ENCODE measurements around the gene C1QTNF9B.

The C1QTNF9B gene

GRCh38 chr13:23856008-23856750 is 41.1 kb downstream of the C1QTNF9B start:
- DNase-seq = no peak

DNA sequence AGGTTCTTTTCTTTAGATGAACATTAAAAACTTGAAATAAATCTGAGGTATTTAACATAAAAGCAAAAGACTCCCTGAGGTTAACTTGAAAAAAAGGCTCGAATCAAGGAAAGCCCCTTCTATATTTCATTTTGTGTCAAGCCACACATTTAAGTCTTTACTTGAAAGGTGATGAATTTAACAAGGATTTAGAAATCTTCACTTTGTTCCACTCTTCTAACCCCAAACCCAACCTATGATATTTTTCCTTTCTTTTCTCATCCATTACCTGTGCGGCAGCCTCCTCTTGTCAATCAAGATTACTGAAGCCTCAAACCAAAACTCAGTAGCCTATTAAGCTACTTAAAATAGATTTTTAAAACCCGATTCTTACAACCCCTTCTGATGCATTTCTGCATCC is 41.9 kb downstream of the C1QTNF9B start:
- no peak for DNase-seq

DNA sequence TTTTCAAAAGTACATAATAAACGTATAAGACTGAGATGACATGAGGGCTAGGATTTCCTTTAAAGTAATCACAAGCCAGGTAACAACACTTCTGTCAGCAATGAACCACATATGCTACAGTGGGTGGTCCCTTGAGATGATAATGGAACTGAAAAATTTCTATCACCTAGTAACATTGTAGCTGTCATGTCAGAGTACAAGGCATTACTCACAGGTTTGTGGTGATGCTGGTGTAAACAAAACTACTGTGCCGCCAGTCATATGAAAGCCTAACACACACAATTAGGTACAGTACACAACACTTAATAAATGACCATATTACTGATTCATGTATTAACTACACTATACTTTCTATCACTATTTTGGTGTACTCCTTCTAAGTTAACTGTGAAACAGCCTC is 45.0 kb downstream of the C1QTNF9B start:
- DNase-seq = no peak

GRCh38 chr13:23851106-23851505 is 46.2 kb downstream of the C1QTNF9B start:
- DNase-seq = no peak

- DNase-seq = no peak
Measured at GRCh38 chr13:23850134-23850533, 47.2 kb downstream of the C1QTNF9B start.

DNA sequence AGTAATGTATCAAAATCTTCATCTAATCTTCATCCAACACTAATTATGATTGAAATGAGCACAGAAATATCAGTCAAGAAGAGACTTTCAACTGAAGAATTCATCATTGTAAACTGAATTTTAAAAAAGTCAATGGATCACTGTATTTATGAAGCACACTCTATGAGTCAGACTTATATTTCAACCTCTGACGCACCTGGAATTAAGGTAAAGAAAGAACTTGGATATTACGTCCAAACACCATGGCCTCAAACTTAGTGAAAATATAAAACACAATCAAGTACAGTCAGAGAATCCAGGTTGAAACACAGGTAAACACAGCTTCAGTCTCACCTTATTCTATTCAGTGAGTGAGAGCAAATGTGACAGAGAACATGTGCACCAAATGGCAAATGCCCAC is 47.6 kb downstream of the C1QTNF9B start:
- DNase-seq = no peak

GRCh38 chr13:23848646-23849141 is 48.6 kb downstream of the C1QTNF9B start:
- no peak for DNase-seq

- no peak for DNase-seq
Measured at GRCh38 chr13:23848019-23848418, 49.3 kb downstream of the C1QTNF9B start.

DNA sequence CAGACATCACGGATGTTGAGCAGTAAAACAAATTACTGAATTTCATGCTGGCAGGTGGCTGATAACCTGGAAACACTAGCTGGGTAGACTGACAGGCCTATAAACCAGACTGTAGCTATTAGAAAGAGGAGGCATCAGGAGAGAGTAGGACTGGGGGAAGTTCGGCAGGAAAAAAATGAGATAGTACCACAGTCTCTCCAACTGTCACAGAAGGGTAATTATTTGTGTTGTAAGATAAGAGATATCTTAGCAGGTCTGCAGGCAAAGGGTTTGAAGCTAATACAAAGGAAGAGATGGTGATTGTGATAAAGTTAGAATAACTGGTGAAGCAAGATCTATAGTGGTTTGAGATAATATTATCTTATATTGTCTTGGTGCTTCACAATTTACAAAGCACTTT is 49.8 kb downstream of the C1QTNF9B start:
- no peak for DNase-seq

DNA sequence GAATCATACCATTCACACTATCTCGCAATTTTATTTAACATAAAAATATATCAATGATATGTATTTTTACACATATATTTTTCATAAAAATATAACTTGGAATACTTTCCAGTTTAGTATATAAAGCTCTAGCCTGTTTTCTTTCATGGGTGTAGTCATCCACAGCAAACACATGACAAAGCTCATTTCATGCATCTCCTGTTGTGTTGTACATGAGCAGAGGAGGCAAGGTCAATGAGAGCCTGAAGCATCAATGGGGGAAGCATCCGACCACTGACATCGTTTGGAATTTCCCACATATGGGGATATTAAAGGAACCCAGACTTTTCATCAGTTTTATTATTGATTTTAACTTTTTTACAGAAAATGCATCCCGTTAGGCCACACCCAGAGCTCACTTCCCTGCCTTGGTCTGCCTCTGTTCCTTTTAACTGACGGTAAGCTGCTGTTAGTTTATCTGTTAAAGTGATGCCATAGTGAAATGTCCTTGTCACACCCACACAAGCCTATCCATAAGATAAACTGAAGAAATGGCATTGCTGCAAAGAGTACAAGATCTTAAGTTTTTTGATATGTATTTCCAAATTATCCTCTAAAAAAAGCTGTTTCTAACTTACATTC is 52.1 kb downstream of the C1QTNF9B start:
- no peak for DNase-seq

DNA sequence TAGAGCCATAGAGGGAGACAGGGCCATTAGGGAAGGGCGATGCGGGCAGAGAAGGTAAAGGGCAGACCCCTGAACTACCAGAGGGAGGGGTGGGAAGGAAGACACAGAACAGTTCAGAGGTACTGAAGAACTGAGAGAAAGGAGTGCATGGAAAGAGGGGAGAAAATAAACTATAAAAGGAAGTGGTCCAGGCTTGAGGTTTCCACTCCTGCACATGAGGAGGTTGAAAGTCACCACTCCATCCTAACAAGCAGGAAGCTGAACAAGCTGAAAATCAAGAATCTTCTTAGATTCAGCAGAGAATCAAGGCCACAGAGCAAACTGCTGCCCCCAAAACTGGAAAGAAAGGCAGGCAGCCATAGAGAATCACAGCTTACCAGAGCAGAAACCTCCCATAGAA is 53.2 kb downstream of the C1QTNF9B start:
- DNase-seq = no peak

- no peak for DNase-seq
Measured at GRCh38 chr13:23843436-23843835, 53.9 kb downstream of the C1QTNF9B start.

GRCh38 chr13:23842406-23842805 is 54.9 kb downstream of the C1QTNF9B start:
- DNase-seq = no peak

All from effector CD4-positive, alpha-beta T cell (primary cell).